Vagina (tissue), 2 donors: ENCODE data around the gene RFPL4A. TPM values are rescaled to one million over a fixed set of nuclear protein-coding genes. Genes with fewer than 3 reads are reported as not detected.

Source experiments
- DNase-seq, 2 donors: peaks; one replicate each; pipeline ENCODE4 v3.0.0-alpha.2; 2017; ENCODE audit errors: extremely low spot score in 2 of 2
- H3K27ac ChIP-seq: fragments of 200-600 bp; sonication (generic); one replicate; pipeline ENCODE4 v1.5.1; 2019
- H3K27me3 ChIP-seq: fragments of 200-600 bp; sonication (generic); one replicate; pipeline ENCODE4 v1.5.1; 2019
- H3K36me3 ChIP-seq, 2 donors: fragments of 200-600 bp; sonication (generic); one replicate each; pipeline ENCODE4 v1.5.1; 2017 to 2019
- H3K4me1 ChIP-seq: fragments of 200-600 bp; sonication (generic); one replicate; pipeline ENCODE4 v1.5.1; 2019
- H3K4me3 ChIP-seq, 2 donors: fragments of 200-600 bp; sonication (generic); 1 replicate in 1 of 2; 2 replicates in 1 of 2; pipeline ENCODE4 v1.5.1; 2016 to 2019
- H3K9me3 ChIP-seq: fragments of 200-600 bp; sonication (generic); one replicate; pipeline ENCODE4 v1.5.1; 2019
- POLR2A ChIP-seq, 2 donors: fragments of 450-650 bp; IDR thresholded peaks; one replicate each; pipeline ENCODE4 v1.6.1; 2017; ENCODE audit warnings: antibody characterized with exemption in 2 of 2, mild to moderate bottlenecking in 2 of 2, moderate library complexity in 2 of 2
- POLR2AphosphoS5 ChIP-seq, 2 donors: sonication (generic); formaldehyde crosslinking; IDR thresholded peaks; one replicate each; pipeline ENCODE4 v1.9.0; 2017; ENCODE audit warnings: antibody characterized with exemption in 2 of 2, mild to moderate bottlenecking in 2 of 2, low read depth in 1 of 2; ENCODE audit not compliant: insufficient read depth in 1 of 2
- intact Hi-C: fragments of 100-400 bp; cut with DNase I; formaldehyde crosslinking; loops from one replicate; pipeline ENCODE4 v1.15.1; 2023
- total RNA-seq: library from RNA; depleted of rRNA; stranded (reverse); fragments of >200 nt; gene quantifications from one replicate; pipeline ENCODE4 v1.2.3, GENCODE V29; 2016
- TF ChIP-seq, protein P1 (sequence below), 3 experiments: fragments of 450-650 bp in 2 of 3; fragments of 200-600 bp in 1 of 3; sonication (generic) in 1 of 3; IDR thresholded peaks; one replicate each; pipeline ENCODE4 v1.5.1; 2017 to 2019; ENCODE audit warnings: antibody characterized with exemption in 3 of 3, mild to moderate bottlenecking in 2 of 3, moderate library complexity in 2 of 3

The RFPL4A gene
- total RNA-seq, 1 donor from 2014 or later, result not detected

DNA sequence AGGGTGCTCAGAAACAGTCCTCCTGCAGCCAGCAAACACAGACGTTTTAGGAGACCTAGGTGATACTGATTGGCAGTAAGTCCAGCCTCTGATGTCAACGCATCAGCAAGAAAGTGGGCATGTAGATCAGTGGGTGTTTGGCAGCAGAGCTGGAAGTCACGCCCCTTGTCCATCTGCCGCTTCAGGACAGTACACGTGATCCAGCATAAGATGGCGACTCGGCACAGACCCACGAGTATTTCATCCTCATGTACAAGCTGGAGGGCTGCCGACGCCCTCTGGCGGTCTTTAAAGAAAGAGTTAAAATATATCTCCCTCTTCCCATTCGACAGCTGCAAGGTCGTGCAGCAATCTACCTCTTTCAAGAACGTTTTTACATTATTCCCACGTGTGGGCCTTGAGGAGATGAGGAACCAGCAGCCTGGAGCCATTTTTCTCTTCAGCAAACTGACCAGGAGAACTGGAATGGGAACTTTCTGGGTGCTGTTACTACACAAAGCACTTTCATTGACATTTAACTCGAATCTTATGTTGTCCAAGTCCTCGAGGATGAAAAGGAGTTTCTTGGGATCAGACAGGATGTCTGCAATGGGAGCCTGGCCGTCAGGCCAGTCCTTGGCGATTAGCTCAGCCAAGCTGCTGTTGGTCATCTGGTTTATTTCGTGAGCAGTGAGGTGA, 50.6 kb downstream of the RFPL4A start:
- DNase-seq, result no peak
- Histone ChIP-seq H3K9me3 (no peaks in the 10 kb centered on the region), H3K27me3 (no peaks in the 10 kb centered on the region), H3K4me3 (no peak overlapping the region), H3K36me3 (no peaks in the 10 kb centered on the region), H3K27ac (no peak overlapping the region), H3K4me1 (no peaks in the 10 kb centered on the region)
- TF ChIP-seq POLR2A (IDR thresholded peaks at IDR 0.05), result no peak
- TF ChIP-seq, protein P1, sequence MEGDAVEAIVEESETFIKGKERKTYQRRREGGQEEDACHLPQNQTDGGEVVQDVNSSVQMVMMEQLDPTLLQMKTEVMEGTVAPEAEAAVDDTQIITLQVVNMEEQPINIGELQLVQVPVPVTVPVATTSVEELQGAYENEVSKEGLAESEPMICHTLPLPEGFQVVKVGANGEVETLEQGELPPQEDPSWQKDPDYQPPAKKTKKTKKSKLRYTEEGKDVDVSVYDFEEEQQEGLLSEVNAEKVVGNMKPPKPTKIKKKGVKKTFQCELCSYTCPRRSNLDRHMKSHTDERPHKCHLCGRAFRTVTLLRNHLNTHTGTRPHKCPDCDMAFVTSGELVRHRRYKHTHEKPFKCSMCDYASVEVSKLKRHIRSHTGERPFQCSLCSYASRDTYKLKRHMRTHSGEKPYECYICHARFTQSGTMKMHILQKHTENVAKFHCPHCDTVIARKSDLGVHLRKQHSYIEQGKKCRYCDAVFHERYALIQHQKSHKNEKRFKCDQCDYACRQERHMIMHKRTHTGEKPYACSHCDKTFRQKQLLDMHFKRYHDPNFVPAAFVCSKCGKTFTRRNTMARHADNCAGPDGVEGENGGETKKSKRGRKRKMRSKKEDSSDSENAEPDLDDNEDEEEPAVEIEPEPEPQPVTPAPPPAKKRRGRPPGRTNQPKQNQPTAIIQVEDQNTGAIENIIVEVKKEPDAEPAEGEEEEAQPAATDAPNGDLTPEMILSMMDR (IDR thresholded peaks at IDR 0.05), result no peak
- TF ChIP-seq POLR2AphosphoS5 (IDR thresholded peaks at IDR 0.05; ENCODE audit: insufficient read depth in 1 of 2, low read depth in 1 of 2), result no peak
- intact Hi-C loops, result no loop called here

DNA sequence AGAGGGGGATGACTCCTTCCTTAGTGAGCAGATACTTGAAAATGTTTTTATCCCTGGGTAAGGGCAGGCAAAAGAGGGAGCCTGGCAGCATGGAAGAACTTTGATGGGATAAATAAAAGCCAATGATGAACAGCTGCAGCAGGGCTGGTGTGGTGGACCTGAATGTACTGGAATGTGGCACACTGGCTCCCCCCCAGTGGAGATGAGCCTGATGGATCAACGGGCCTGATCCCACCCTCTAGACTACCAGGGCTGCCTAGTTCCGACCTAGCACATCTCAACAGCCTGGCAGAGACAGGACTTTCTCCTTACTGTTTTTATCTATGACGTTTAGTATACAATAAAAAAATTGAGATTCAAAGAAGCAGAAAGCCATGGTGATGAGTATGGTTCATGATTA, 52.4 kb downstream of the RFPL4A start:
- H3K36me3 ChIP-seq, result no peaks in the 10 kb centered on the region
- H3K9me3 ChIP-seq, result no peaks in the 10 kb centered on the region
- no peaks in the 10 kb centered on the region for H3K27me3 ChIP-seq
- TF ChIP-seq POLR2AphosphoS5 (IDR thresholded peaks at IDR 0.05; ENCODE audit: insufficient read depth in 1 of 2, low read depth in 1 of 2) (no peak), POLR2A (IDR thresholded peaks at IDR 0.05) (no peak)
- TF ChIP-seq, protein P1 (IDR thresholded peaks at IDR 0.05), result no peak
- H3K27ac ChIP-seq, result no peak overlapping the region
- DNase-seq, result no peak
- no peak overlapping the region for H3K4me3 ChIP-seq
- no peaks in the 10 kb centered on the region for H3K4me1 ChIP-seq
- intact Hi-C loops, result no loop called here

DNA sequence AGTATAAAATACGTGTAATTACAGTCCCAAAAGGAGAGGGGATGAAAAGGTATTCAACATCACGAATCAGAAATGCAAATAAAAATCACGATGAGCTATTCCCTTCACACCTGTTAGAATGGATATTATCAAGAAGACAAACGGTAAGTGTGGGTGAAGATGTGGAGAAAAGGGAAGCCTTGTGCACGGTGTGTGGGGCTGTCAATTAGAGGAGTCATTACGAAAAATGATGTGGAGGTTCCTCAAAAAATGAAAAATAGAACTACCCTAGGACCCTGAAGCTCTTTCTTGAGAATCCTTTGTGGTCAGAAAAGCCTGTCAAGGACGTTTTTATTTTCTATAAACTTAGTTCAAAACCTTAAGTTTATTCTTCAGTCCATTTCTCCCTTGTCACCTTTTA, 53.6 kb downstream of the RFPL4A start:
- no peaks in the 10 kb centered on the region for H3K4me1 ChIP-seq

More for the DNA sequence above, 53.6 kb downstream of the RFPL4A start:
- Histone ChIP-seq H3K27ac (no peak overlapping the region), H3K27me3 (no peaks in the 10 kb centered on the region), H3K36me3 (no peaks in the 10 kb centered on the region), H3K9me3 (no peaks in the 10 kb centered on the region), H3K4me3 (no peak overlapping the region)
- intact Hi-C loops, result no loop called here
- no peak for DNase-seq
- TF ChIP-seq, protein P1 (IDR thresholded peaks at IDR 0.05), result no peak
- TF ChIP-seq POLR2A (IDR thresholded peaks at IDR 0.05), result no peak
- TF ChIP-seq POLR2AphosphoS5 (IDR thresholded peaks at IDR 0.05; ENCODE audit: insufficient read depth in 1 of 2, low read depth in 1 of 2), result no peak

Other genes starting within 250 kb of the RFPL4A start
- not detected for gene SBK2, start 222.0 kb upstream of the RFPL4A start, total RNA-seq
- gene SBK3, start 213.6 kb upstream of the RFPL4A start, total RNA-seq, result not detected
- 3.2 TPM for gene ZNF579, start 178.2 kb upstream of the RFPL4A start, total RNA-seq
- gene FIZ1, start 159.6 kb upstream of the RFPL4A start, total RNA-seq, result 5.4 TPM
- 15.5 TPM for gene ZNF524, start 158.8 kb upstream of the RFPL4A start, total RNA-seq
- gene ZNF865, start 153.4 kb upstream of the RFPL4A start, total RNA-seq, result 8.8 TPM
- gene ZNF784, start 134.5 kb upstream of the RFPL4A start, total RNA-seq, result 5.2 TPM
- 30.9 TPM for gene ZNF580, start 118.1 kb upstream of the RFPL4A start, total RNA-seq
- gene ZNF581, start 115.4 kb upstream of the RFPL4A start, total RNA-seq, result 15.5 TPM
- gene CCDC106, start 110.9 kb upstream of the RFPL4A start, total RNA-seq, result 8.3 TPM
- gene U2AF2, start 104.1 kb upstream of the RFPL4A start, total RNA-seq, result 145 TPM
- gene EPN1, start 83.9 kb upstream of the RFPL4A start, total RNA-seq, result 43.7 TPM
- not detected for gene NLRP9, start 20.7 kb upstream of the RFPL4A start, total RNA-seq
- not detected for gene RFPL4AL1, start 10.0 kb downstream of the RFPL4A start, total RNA-seq
- not detected for gene NLRP11, start 72.9 kb downstream of the RFPL4A start, total RNA-seq
- gene NLRP4, start 77.4 kb downstream of the RFPL4A start, total RNA-seq, result not detected
- gene NLRP13, start 173.2 kb downstream of the RFPL4A start, total RNA-seq, result not detected
- gene NLRP8, start 188.7 kb downstream of the RFPL4A start, total RNA-seq, result not detected
- gene NLRP5, start 227.7 kb downstream of the RFPL4A start, total RNA-seq, result not detected